Neuronal stem cell (in vitro differentiated cells): Measurements from ENCODE around the gene GAK.

Experiments
- DNase-seq: peaks from one replicate; pipeline ENCODE4 v3.0.0-alpha.2; 2013; ENCODE audit warnings: low spot score
- H2AFZ ChIP-seq: one replicate; pipeline ENCODE4 v1.6.1; 2013; ENCODE audit warnings: mild to moderate bottlenecking, low read length, inconsistent platforms
- H2AK5ac ChIP-seq: 2 replicates; pipeline ENCODE4 v1.6.1; 2013; ENCODE audit warnings: low read depth, mild to moderate bottlenecking, inconsistent platforms, low read length, moderate library complexity, mixed read lengths
- H2BK120ac ChIP-seq: 2 replicates; pipeline ENCODE4 v1.6.1; 2013; ENCODE audit warnings: low read depth, mild to moderate bottlenecking, inconsistent platforms, low read length, moderate library complexity, mixed read lengths
- H2BK12ac ChIP-seq: one replicate; pipeline ENCODE4 v1.6.1; 2013; ENCODE audit warnings: low read length, inconsistent platforms
- H2BK15ac ChIP-seq: 2 replicates; pipeline ENCODE4 v1.6.1; 2013; ENCODE audit warnings: mild to moderate bottlenecking, low read length, inconsistent platforms, mixed read lengths
- H2BK5ac ChIP-seq: one replicate; pipeline ENCODE4 v1.6.1; 2013; ENCODE audit warnings: inconsistent platforms, mild to moderate bottlenecking, low read length, moderate library complexity
- H3K14ac ChIP-seq: one replicate; pipeline ENCODE4 v1.6.1; 2013; ENCODE audit warnings: low read length, inconsistent platforms
- H3K18ac ChIP-seq: 2 replicates; pipeline ENCODE4 v1.6.1; 2013; ENCODE audit warnings: low read length, inconsistent platforms
- H3K23ac ChIP-seq: 2 replicates; pipeline ENCODE4 v1.6.1; 2013; ENCODE audit warnings: low read depth, mild to moderate bottlenecking, mixed read lengths, low read length, inconsistent platforms; ENCODE audit not compliant: poor library complexity
- H3K27ac ChIP-seq: replicated peaks from 3 replicates; pipeline ENCODE4 v1.5.1; 2013; ENCODE audit warnings: low read length, inconsistent platforms
- H3K27me3 ChIP-seq, 3 experiments: 2 replicates each; pipeline ENCODE4 v1.6.1; 2013; ENCODE audit warnings: low read length in 3 of 3, mild to moderate bottlenecking in 2 of 3, inconsistent platforms in 1 of 3, low read depth in 1 of 3, mixed read lengths in 1 of 3, moderate library complexity in 1 of 3; ENCODE audit not compliant: control insufficient read depth in 3 of 3, insufficient read depth in 3 of 3
- H3K36me3 ChIP-seq, 2 donors: replicated peaks in 1 of 2; 2 replicates each; pipeline ENCODE4 v1.6.1; 2013; ENCODE audit warnings: low read length in 2 of 2; ENCODE audit not compliant: control insufficient read depth in 2 of 2, insufficient read depth in 2 of 2
- H3K4ac ChIP-seq: 2 replicates; pipeline ENCODE4 v1.6.1; 2013; ENCODE audit warnings: inconsistent platforms, mild to moderate bottlenecking, low read length, moderate library complexity
- H3K4me1 ChIP-seq, 2 donors: 1 replicate in 1 of 2; 2 replicates in 1 of 2; pipeline ENCODE4 v1.6.1; 2013; ENCODE audit warnings: low read length in 2 of 2, low read depth in 1 of 2; ENCODE audit not compliant: control insufficient read depth in 2 of 2, insufficient read depth in 1 of 2
- H3K4me2 ChIP-seq: one replicate; pipeline ENCODE4 v1.6.1; 2013; ENCODE audit warnings: mild to moderate bottlenecking, low read length, inconsistent platforms; ENCODE audit not compliant: insufficient read depth, poor library complexity, severe bottlenecking
- H3K4me3 ChIP-seq, 2 donors: 2 replicates each; pipeline ENCODE4 v1.5.1; 2013; ENCODE audit warnings: low read length in 2 of 2, mild to moderate bottlenecking in 2 of 2, inconsistent platforms in 1 of 2, moderate library complexity in 1 of 2
- H3K79me1 ChIP-seq: one replicate; pipeline ENCODE4 v1.6.1; 2013; ENCODE audit warnings: low read depth, mild to moderate bottlenecking, inconsistent platforms, low read length, moderate library complexity
- H3K9ac ChIP-seq: one replicate; pipeline ENCODE4 v1.6.1; 2013; ENCODE audit warnings: mild to moderate bottlenecking, low read depth, low read length, inconsistent platforms; ENCODE audit not compliant: poor library complexity
- H3K9me3 ChIP-seq, 2 donors: replicated peaks in 1 of 2; 2 replicates each; pipeline versions ENCODE3 to v1.6.1; 2013; ENCODE audit warnings: low read length in 2 of 2, mild to moderate bottlenecking in 2 of 2, inconsistent platforms in 1 of 2, low read depth in 1 of 2, mixed read lengths in 1 of 2, moderate library complexity in 1 of 2; ENCODE audit not compliant: control insufficient read depth in 2 of 2, insufficient read depth in 1 of 2
- H4K8ac ChIP-seq: one replicate; pipeline ENCODE4 v1.6.1; 2013; ENCODE audit warnings: low read depth, mild to moderate bottlenecking, inconsistent platforms, low read length, moderate library complexity
- H4K91ac ChIP-seq: one replicate; pipeline ENCODE4 v1.6.1; 2013; ENCODE audit warnings: low read length, low read depth, mild to moderate bottlenecking, inconsistent platforms; ENCODE audit not compliant: poor library complexity
- WGBS, 2 donors: extraction: QIAGEN DNeasy Blood & Tissue Kit; methylation state at CpG; one replicate each; pipeline ENCODE4 v1.1.7; 2013; ENCODE audit warnings: missing lambda C conversion rate in 2 of 2, mixed read lengths in 1 of 2; ENCODE audit not compliant: insufficient read length in 2 of 2, insufficient replicate concordance in 1 of 2; ENCODE audit errors: extremely low coverage in 2 of 2; 5-methylcytosine and 5-hydroxymethylcytosine counted together

The GAK gene

DNA sequence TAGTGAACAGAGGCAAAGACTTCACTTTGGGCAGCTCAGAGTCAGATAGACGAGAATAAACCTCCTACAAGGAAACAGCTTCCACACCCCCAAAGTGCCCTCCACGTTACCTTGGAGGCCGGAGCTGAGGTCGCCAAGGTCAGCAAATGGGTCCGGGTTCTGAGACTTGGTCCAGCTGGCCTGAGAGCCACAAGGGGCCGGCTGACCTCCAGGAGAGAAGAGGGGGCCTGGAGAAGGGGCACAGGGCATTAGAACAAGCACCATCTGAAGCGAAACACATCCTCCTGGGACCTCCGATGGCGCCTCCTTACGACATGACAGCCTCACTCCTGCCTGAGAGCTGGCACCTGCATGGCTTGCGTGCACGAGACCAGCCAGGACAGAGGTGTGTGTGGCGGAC lies 72.6 kb downstream of the GAK start:
- Histone ChIP-seq H3K27me3 (no peaks in the 10 kb centered on the region), H3K79me1 (no peaks in the 10 kb centered on the region), H2AFZ (no peak overlapping the region), H3K14ac (no peak overlapping the region), H3K23ac (peak overlapping the region; percentile 57), H3K9me3 (no peaks in the 10 kb centered on the region), H3K9ac (no peak overlapping the region), H4K91ac (no peak overlapping the region), H2BK15ac (no peak overlapping the region), H3K36me3 (peaks cover 26 to 91% of the 10 kb centered on the region in 2 donors), H2AK5ac (no peak overlapping the region), H4K8ac (no peak overlapping the region), H3K4me1 (no peaks in the 10 kb centered on the region), H3K4ac (no peak overlapping the region), H2BK5ac (no peak overlapping the region), H3K4me2 (no peak overlapping the region), H3K4me3 (no peak overlapping the region), H3K18ac (no peak overlapping the region), H2BK120ac (no peak overlapping the region), H3K27ac (no peak overlapping the region), H2BK12ac (no peak overlapping the region)
- no CpG with 5 or more reads among the region's 13 CpGs for WGBS, 2 donors
- no peak for DNase-seq

DNA sequence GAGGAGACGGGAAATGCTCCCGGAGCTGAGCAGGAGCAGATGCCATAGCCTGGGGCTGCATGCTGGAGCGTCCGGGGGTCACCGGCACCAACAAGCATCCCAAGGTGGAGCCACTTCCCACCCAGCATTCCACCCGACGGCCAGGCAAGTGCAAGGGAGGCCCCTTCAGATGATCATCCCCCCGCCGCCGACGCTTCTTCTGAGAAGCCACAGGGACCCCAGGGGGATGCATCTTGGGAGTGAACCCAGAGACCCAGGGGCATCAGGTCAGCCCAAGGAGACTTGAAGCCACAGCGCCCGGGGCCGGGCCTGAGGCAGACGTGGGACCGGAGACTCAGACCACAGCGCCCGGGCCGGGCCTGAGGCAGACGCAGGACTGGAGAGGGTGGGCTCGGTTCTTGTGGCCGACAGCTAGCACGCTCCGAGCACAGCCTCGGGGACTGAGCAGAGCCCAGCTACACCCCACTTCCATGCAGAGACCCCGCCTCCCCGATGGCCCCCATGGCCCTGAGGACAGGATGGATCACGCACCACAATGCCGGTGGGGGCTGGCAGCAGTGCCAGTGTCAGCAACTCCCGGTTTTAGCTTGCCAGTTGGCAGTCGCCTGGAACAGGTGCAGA lies 73.2 kb downstream of the GAK start:
- Histone ChIP-seq H3K27me3 (no peaks in the 10 kb centered on the region), H3K36me3 (peaks cover 24 to 90% of the 10 kb centered on the region in 2 donors)
- DNase-seq, result no peak

DNA sequence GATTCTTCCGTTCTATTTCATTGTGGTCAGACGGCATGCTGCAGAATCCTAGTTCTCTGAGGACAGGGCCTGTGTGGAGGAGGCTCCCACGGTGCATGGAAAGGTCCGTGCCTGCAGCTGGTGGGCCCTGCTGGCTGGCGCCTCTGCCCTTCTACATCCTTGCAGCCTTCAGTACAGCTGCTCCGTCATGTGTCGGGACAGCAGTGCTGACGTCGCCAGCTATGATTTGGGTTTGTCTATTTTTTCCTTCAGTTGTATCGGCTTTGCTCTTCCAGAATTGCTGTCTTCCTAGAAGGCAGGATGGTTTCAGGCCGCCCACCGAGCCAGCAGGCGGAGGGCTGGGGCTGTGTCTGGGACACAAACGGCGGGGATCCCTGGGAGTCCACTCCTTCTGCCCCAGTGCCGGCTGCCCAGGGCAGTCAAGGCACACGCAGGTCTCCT lies 74.1 kb downstream of the GAK start:
- Histone ChIP-seq H3K79me1 (no peaks in the 10 kb centered on the region), H2AFZ (no peak overlapping the region), H3K4me1 (no peaks in the 10 kb centered on the region), H3K23ac (no peak overlapping the region), H2BK12ac (no peak overlapping the region), H3K9me3 (no peaks in the 10 kb centered on the region), H3K9ac (no peak overlapping the region), H4K91ac (no peak overlapping the region), H3K18ac (no peak overlapping the region), H3K36me3 (peaks cover 24 to 84% of the 10 kb centered on the region in 2 donors), H2AK5ac (no peak overlapping the region), H2BK15ac (no peak overlapping the region), H3K27ac (no peak overlapping the region), H2BK120ac (no peak overlapping the region), H4K8ac (no peak overlapping the region), H3K4ac (no peak overlapping the region), H3K27me3 (no peaks in the 10 kb centered on the region), H3K14ac (no peak overlapping the region), H2BK5ac (no peak overlapping the region), H3K4me3 (no peak overlapping the region), H3K4me2 (no peak overlapping the region)
- WGBS, 2 donors, result no CpG with 5 or more reads among the region's 17 CpGs
- no peak for DNase-seq

More for the DNA sequence above, 73.2 kb downstream of the GAK start:
- H3K4ac ChIP-seq, result no peak overlapping the region
- no peak overlapping the region for H3K27ac ChIP-seq
- H3K18ac ChIP-seq, result no peak overlapping the region
- H3K9me3 ChIP-seq, result no peaks in the 10 kb centered on the region
- no peak overlapping the region for H2BK12ac ChIP-seq
- no peak overlapping the region for H2BK120ac ChIP-seq
- no peak overlapping the region for H2BK5ac ChIP-seq
- no peak overlapping the region for H2BK15ac ChIP-seq
- H4K8ac ChIP-seq, result no peak overlapping the region
- H2AFZ ChIP-seq, result no peak overlapping the region
- no peak overlapping the region for H3K4me2 ChIP-seq
- no peaks in the 10 kb centered on the region for H3K79me1 ChIP-seq
- no peak overlapping the region for H3K23ac ChIP-seq
- no peak overlapping the region for H3K14ac ChIP-seq
- H3K9ac ChIP-seq, result no peak overlapping the region
- no peak overlapping the region for H2AK5ac ChIP-seq
- no CpG with 5 or more reads among the region's 31 CpGs for WGBS, 2 donors
- H4K91ac ChIP-seq, result no peak overlapping the region
- H3K4me3 ChIP-seq, result no peak overlapping the region
- no peaks in the 10 kb centered on the region for H3K4me1 ChIP-seq

DNA sequence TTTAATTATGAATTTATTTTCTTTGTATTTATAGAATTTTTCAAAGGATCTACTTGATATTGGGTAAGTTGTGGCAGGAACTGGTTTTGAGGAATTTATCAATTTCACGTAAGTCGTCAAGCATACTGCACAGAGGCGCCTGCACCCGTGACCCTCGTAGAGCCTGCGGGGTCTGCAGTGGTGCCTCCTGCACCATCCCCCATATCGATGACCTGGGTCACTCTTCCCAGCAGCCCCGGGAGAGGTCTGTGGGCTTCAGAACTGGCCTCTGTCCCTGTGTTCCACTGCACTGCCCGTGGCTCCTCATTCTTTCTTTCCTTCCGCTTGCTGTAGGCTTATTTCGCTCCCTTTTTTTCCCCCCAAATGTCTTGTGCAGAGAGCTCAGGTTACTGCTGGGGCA lies 74.7 kb downstream of the GAK start:
- Histone ChIP-seq H2BK120ac (no peak overlapping the region), H3K9me3 (no peaks in the 10 kb centered on the region), H3K4ac (no peak overlapping the region), H3K4me1 (no peaks in the 10 kb centered on the region), H4K91ac (no peak overlapping the region), H3K36me3 (peaks cover 21 to 82% of the 10 kb centered on the region in 2 donors), H2BK12ac (no peak overlapping the region), H2BK5ac (no peak overlapping the region), H3K27me3 (no peaks in the 10 kb centered on the region), H3K9ac (no peak overlapping the region), H2AK5ac (no peak overlapping the region), H3K14ac (no peak overlapping the region), H4K8ac (no peak overlapping the region), H3K23ac (no peak overlapping the region), H3K27ac (no peak overlapping the region), H2BK15ac (no peak overlapping the region), H3K4me2 (no peak overlapping the region), H3K4me3 (no peak overlapping the region), H3K18ac (no peak overlapping the region), H3K79me1 (no peaks in the 10 kb centered on the region), H2AFZ (no peak overlapping the region)
- DNase-seq, result no peak
- no CpG with 5 or more reads among the region's 11 CpGs for WGBS, 2 donors
